ENCODE results near the gene OR1I1. TPM values are rescaled to one million over a fixed set of nuclear protein-coding genes. Genes with fewer than 3 reads are reported as not detected.

The OR1I1 gene
- total RNA-seq, 6 donors from 2014 or later: not detected

GRCh38 chr19:15109768-15110417 lies 27.9 kb downstream of the OR1I1 start:
- no peaks in the 10 kb centered on the region for H3K9me3 ChIP-seq
- no peak overlapping the region for H3K4me3 ChIP-seq
- WGBS, 2 donors: 94% methylated on average over 26 of the region's 49 CpGs; no CpG with 5 or more reads in 1 of the 2 donors
- H3K27ac ChIP-seq: peak overlapping the region in 2 of 4 donors; percentile 91 to 94
- H3K4me1 ChIP-seq: peaks cover 9 to 20% (median 14%) of the 10 kb centered on the region in 4 donors
- no peak for TF ChIP-seq POLR2AphosphoS5 (IDR thresholded peaks at IDR 0.05)
- TF ChIP-seq, protein P1, sequence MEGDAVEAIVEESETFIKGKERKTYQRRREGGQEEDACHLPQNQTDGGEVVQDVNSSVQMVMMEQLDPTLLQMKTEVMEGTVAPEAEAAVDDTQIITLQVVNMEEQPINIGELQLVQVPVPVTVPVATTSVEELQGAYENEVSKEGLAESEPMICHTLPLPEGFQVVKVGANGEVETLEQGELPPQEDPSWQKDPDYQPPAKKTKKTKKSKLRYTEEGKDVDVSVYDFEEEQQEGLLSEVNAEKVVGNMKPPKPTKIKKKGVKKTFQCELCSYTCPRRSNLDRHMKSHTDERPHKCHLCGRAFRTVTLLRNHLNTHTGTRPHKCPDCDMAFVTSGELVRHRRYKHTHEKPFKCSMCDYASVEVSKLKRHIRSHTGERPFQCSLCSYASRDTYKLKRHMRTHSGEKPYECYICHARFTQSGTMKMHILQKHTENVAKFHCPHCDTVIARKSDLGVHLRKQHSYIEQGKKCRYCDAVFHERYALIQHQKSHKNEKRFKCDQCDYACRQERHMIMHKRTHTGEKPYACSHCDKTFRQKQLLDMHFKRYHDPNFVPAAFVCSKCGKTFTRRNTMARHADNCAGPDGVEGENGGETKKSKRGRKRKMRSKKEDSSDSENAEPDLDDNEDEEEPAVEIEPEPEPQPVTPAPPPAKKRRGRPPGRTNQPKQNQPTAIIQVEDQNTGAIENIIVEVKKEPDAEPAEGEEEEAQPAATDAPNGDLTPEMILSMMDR (IDR thresholded peaks at IDR 0.05): no peak
- no peak for TF ChIP-seq POLR2A (IDR thresholded peaks at IDR 0.05)
- DNase-seq: peak in 1 of 2 donors; percentile 85
- H3K27me3 ChIP-seq: peaks cover 0 to 3% (median 0%) of the 10 kb centered on the region in 4 donors
- no peak for ATAC-seq (ENCODE audit: low FRiP score in 2 of 2)
- peaks cover 0 to 62% (median 52%) of the 10 kb centered on the region in 4 donors for H3K36me3 ChIP-seq

- H3K27me3 ChIP-seq: peaks cover 0 to 3% (median 0%) of the 10 kb centered on the region in 4 donors
- TF ChIP-seq POLR2AphosphoS5 (IDR thresholded peaks at IDR 0.05) (no peak), EP300 (IDR thresholded peaks at IDR 0.05) (no peak), POLR2A (IDR thresholded peaks at IDR 0.05) (no peak)
- TF ChIP-seq, protein P1 (IDR thresholded peaks at IDR 0.05): no peak
- ATAC-seq (ENCODE audit: low FRiP score in 2 of 2): no peak
- peak in 1 of 2 donors; percentile 72 for DNase-seq
- H3K36me3 ChIP-seq: peaks cover 0 to 68% (median 57%) of the 10 kb centered on the region in 4 donors
- no peak overlapping the region for H3K27ac ChIP-seq
- H3K4me3 ChIP-seq: no peak overlapping the region
- H3K4me1 ChIP-seq: peaks cover 10 to 23% (median 16%) of the 10 kb centered on the region in 4 donors
- WGBS, 2 donors: 88 to 97% methylated on average over 7 to 13 of the region's 17 CpGs
- no peaks in the 10 kb centered on the region for H3K9me3 ChIP-seq
Observed at GRCh38 chr19:15110418-15110815, 28.4 kb downstream of the OR1I1 start.

DNA sequence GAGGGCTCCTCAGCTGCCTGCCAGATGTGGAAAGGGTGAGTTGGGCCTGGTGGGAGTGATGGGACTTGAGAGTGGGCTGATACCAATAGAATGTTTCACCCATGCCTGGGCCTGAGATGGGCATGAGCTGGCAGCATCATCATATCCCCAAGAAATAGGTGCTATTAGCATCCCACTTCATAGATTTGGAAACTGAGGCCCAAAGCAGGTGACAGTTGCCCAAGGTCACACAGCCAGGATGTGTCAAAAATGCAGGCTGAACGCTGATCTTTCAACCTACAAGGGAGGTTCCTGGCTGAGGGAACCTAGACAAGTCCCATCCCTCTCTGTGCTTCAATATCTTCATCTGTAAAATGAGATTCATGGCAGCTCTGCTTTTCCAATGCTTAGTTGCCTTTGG lies 29.7 kb downstream of the OR1I1 start:
- TF ChIP-seq, protein P1 (IDR thresholded peaks at IDR 0.05): no peak
- TF ChIP-seq EP300 (IDR thresholded peaks at IDR 0.05) (no peak), POLR2A (IDR thresholded peaks at IDR 0.05) (no peak), POLR2AphosphoS5 (IDR thresholded peaks at IDR 0.05) (no peak)
- peaks cover 10 to 23% (median 16%) of the 10 kb centered on the region in 4 donors for H3K4me1 ChIP-seq
- no peak for ATAC-seq (ENCODE audit: low FRiP score in 2 of 2)
- WGBS, 2 donors: 79 to 86% methylated on average over 1 of the region's 1 CpG
- H3K36me3 ChIP-seq: peaks cover 0 to 81% (median 67%) of the 10 kb centered on the region in 4 donors
- no peak overlapping the region for H3K27ac ChIP-seq
- no peak for DNase-seq
- no peak overlapping the region for H3K4me3 ChIP-seq
- H3K27me3 ChIP-seq: peaks cover 0 to 3% (median 0%) of the 10 kb centered on the region in 4 donors
- H3K9me3 ChIP-seq: no peaks in the 10 kb centered on the region

DNA sequence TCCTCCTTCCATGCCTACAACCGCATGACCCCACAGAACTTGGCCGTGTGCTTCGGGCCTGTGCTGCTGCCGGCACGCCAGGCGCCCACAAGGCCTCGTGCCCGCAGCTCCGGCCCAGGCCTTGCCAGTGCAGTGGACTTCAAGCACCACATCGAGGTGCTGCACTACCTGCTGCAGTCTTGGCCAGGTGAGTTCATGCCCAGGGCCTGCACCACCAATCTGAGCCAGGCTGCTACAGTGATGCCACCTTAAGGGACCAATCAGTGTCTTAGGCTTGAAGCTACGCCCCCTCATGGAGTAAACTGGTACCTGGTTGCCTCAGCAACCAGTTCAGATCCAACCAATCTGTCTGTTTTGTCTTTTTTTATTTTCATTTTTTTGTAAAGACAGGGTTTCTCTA lies 30.4 kb downstream of the OR1I1 start:
- DNase-seq: no peak
- Histone ChIP-seq H3K36me3 (peaks cover 6 to 87% (median 73%) of the 10 kb centered on the region in 4 donors), H3K27me3 (peaks cover 0 to 2% (median 0%) of the 10 kb centered on the region in 4 donors), H3K4me1 (peaks cover 10 to 20% (median 15%) of the 10 kb centered on the region in 4 donors), H3K27ac (no peak overlapping the region), H3K9me3 (no peaks in the 10 kb centered on the region), H3K4me3 (no peak overlapping the region)
- 89 to 93% methylated on average over 11 of the region's 11 CpGs for WGBS, 2 donors
- TF ChIP-seq, protein P1 (IDR thresholded peaks at IDR 0.05): no peak
- TF ChIP-seq POLR2A (IDR thresholded peaks at IDR 0.05) (no peak), POLR2AphosphoS5 (IDR thresholded peaks at IDR 0.05) (no peak), EP300 (IDR thresholded peaks at IDR 0.05) (no peak)
- no peak for ATAC-seq (ENCODE audit: low FRiP score in 2 of 2)

All from upper lobe of left lung (tissue), 6 donors.